HG02571 (cell line): Measurements from ENCODE around the gene GJC1.

Experiments used
- ATAC-seq: cut with Tn5 transposase; IDR thresholded peaks from one replicate; pipeline ENCODE4 v1.9.1; 2021; ENCODE audit warnings: mild to moderate bottlenecking, moderate library complexity; ENCODE audit not compliant: unreplicated experiment

Gene GJC1

GRCh38 chr17:44829523-44830358, at the start of gene GJC1:
Gene GJC1 (minus strand): TSS chr17:44830287. CDS start chr17:44805817, 24,470 bp downstream.
- no peak for ATAC-seq

- no peak for ATAC-seq
These were observed 49.3 kb upstream of the GJC1 start for GRCh38 chr17:44879376-44879775.

GRCh38 chr17:44878627-44879221, 48.6 kb upstream of the GJC1 start:
- no peak for ATAC-seq

GRCh38 chr17:44877121-44877520, 47.0 kb upstream of the GJC1 start:
- no peak for ATAC-seq

- no peak for ATAC-seq
These were observed 45.7 kb upstream of the GJC1 start for GRCh38 chr17:44875761-44876160.

- no peak for ATAC-seq
These were observed 42.2 kb upstream of the GJC1 start for GRCh38 chr17:44872131-44872768.

- ATAC-seq, result no peak
These were observed 41.5 kb upstream of the GJC1 start for GRCh38 chr17:44871556-44871955.

GRCh38 chr17:44867841-44868240, 37.8 kb upstream of the GJC1 start:
- no peak for ATAC-seq

- no peak for ATAC-seq
These were observed 35.8 kb upstream of the GJC1 start for GRCh38 chr17:44865931-44866330.

- ATAC-seq, result no peak
These were observed 35.2 kb upstream of the GJC1 start for GRCh38 chr17:44865231-44865660.

- ATAC-seq, result no peak
These were observed 34.7 kb upstream of the GJC1 start for GRCh38 chr17:44864831-44865230.

GRCh38 chr17:44863061-44863918, 33.2 kb upstream of the GJC1 start:
- no peak for ATAC-seq

- ATAC-seq, result no peak
These were observed 32.3 kb upstream of the GJC1 start for GRCh38 chr17:44862278-44862914.

- ATAC-seq, result no peak
These were observed 29.6 kb upstream of the GJC1 start for GRCh38 chr17:44859701-44860100.

- ATAC-seq, result no peak
These were observed 24.1 kb upstream of the GJC1 start for GRCh38 chr17:44854192-44854591.

GRCh38 chr17:44850612-44851011, 20.5 kb upstream of the GJC1 start:
- no peak for ATAC-seq

- no peak for ATAC-seq
These were observed 19.9 kb upstream of the GJC1 start for GRCh38 chr17:44850025-44850424.

GRCh38 chr17:44848961-44849489, 18.9 kb upstream of the GJC1 start:
- ATAC-seq, result no peak

GRCh38 chr17:44848257-44848795, 18.2 kb upstream of the GJC1 start:
- ATAC-seq, result no peak

- ATAC-seq, result no peak
These were observed 17.5 kb upstream of the GJC1 start, which contains the start of gene HIGD1B for GRCh38 chr17:44847586-44847985. Gene HIGD1B (plus strand): TSS chr17:44847883. CDS start chr17:44848153, 270 bp downstream.
